Measurements from ENCODE around the gene GDF11. TPM values are rescaled to one million over a fixed set of nuclear protein-coding genes. Genes with fewer than 3 reads are reported as not detected.

GDF11 gene
- total RNA-seq, 1 experiment from 2014 or later: 31.8 TPM

DNA sequence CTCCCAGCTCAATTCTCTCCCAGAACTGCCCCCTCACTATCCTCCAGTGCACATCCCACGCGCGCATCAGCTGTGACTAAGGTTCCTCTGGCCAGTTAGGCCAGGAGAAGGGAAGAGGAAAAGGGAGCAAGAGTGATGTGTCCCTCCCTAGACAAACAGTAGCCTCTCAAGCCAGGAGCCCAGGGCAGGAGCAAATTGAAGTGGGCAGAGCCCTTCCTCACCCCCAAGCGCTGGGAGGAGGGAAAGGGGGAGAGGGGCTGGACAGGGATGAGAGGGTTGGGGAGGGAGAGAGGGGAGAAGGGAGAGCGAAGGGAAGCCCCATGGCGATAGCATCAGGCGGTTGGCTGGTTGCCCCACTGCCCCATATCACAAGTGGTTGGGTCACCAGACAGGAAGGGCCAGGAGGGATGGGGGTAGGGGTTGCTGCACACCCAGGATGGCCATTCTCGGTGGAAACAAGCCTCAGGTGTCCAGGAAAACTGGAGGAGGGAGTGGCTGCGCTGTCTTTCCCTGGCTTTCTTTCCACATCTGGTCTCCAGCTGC, 15.2 kb upstream of the GDF11 start:
- H2BK120ac ChIP-seq (ENCODE audit: low read depth, low read length, poor library complexity, severe bottlenecking): no peak overlapping the region
- Mint-ChIP-seq H3K36me3 (ENCODE audit: insufficient read depth in 1 of 3, low read depth in 3 of 3) (peaks cover 21 to 46% (median 46%) of the 10 kb centered on the region in 3 experiments; a peak in 6 of 7 replicates), H3K9me3 (no peaks in the 10 kb centered on the region; a peak in 1 of 5 replicates), H3K4me3 (peak overlapping the region; percentile 89 to 93), H3K27me3 (ENCODE audit: low read depth) (no peaks in the 10 kb centered on the region; the same call in 1 of the 2 replicates), H3K27ac (peak overlapping the region in 2 of 3 experiments; percentile 28 to 80; a peak in 3 of 7 replicates), H3K4me1 (peaks cover 36 to 40% of the 10 kb centered on the region in 2 experiments)
- H3K9ac ChIP-seq (ENCODE audit: extremely low read depth, insufficient read length, low read length): peak overlapping the region; percentile 50
- no peak overlapping the region for H2AK5ac ChIP-seq (ENCODE audit: insufficient read length, low read length)
- no peak overlapping the region for H2AFZ ChIP-seq (ENCODE audit: low read length)
- WGBS (ENCODE audit: extremely low coverage, insufficient read length, low lambda C conversion rate): no CpG with 5 or more reads among the region's 9 CpGs
- H3K18ac ChIP-seq (ENCODE audit: insufficient read length, low read depth, low read length): peak overlapping the region; percentile 21
- no peak overlapping the region for H4K8ac ChIP-seq (replicated peaks; ENCODE audit: insufficient read length, low read depth, low read length)
- H2BK15ac ChIP-seq (ENCODE audit: low read depth, low read length): no peak overlapping the region
- peak overlapping the region; percentile 83 for H3K4me2 ChIP-seq (ENCODE audit: insufficient read depth, insufficient read length, low read length)
- H3K56ac ChIP-seq (ENCODE audit: insufficient read length, low read depth, low read length): no peak overlapping the region
- peaks cover 7% of the 10 kb centered on the region for H3K79me1 ChIP-seq (ENCODE audit: insufficient read depth, low read depth, low read length, poor library complexity, severe bottlenecking)
- H3K27me3 ChIP-seq (ENCODE audit: insufficient read depth, low read length): no peaks in the 10 kb centered on the region
- H4K5ac ChIP-seq (ENCODE audit: insufficient read length, low read depth, low read length): no peak overlapping the region
- no peak overlapping the region for H3K4ac ChIP-seq (ENCODE audit: low read depth, low read length)
- no peak for DNase-seq
- H2BK20ac ChIP-seq (ENCODE audit: low read depth, low read length, poor library complexity, severe bottlenecking): no peak overlapping the region
- H2BK5ac ChIP-seq (ENCODE audit: insufficient read length, low read length): no peak overlapping the region
- peaks cover 7% of the 10 kb centered on the region; the same call in 1 of the 2 replicates for H3K79me2 ChIP-seq (ENCODE audit: insufficient read depth, low read length)
- peaks cover 3% of the 10 kb centered on the region; the same call in 1 of the 2 replicates for H3K4me1 ChIP-seq (ENCODE audit: insufficient read depth, low read length)
- no peak overlapping the region for H3K27ac ChIP-seq (ENCODE audit: insufficient read length, low read depth, low read length)
- no peaks in the 10 kb centered on the region for H4K20me1 ChIP-seq (ENCODE audit: control insufficient read depth, insufficient read depth, insufficient read length)
- TF ChIP-seq, protein P1, sequence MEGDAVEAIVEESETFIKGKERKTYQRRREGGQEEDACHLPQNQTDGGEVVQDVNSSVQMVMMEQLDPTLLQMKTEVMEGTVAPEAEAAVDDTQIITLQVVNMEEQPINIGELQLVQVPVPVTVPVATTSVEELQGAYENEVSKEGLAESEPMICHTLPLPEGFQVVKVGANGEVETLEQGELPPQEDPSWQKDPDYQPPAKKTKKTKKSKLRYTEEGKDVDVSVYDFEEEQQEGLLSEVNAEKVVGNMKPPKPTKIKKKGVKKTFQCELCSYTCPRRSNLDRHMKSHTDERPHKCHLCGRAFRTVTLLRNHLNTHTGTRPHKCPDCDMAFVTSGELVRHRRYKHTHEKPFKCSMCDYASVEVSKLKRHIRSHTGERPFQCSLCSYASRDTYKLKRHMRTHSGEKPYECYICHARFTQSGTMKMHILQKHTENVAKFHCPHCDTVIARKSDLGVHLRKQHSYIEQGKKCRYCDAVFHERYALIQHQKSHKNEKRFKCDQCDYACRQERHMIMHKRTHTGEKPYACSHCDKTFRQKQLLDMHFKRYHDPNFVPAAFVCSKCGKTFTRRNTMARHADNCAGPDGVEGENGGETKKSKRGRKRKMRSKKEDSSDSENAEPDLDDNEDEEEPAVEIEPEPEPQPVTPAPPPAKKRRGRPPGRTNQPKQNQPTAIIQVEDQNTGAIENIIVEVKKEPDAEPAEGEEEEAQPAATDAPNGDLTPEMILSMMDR (conservative IDR thresholded peaks at IDR 0.05): no peak
- H2BK12ac ChIP-seq (ENCODE audit: insufficient read length, low read depth, low read length): no peak overlapping the region
- H3K23me2 ChIP-seq (ENCODE audit: insufficient read length, low read depth, low read length, poor library complexity, severe bottlenecking): peaks cover 14% of the 10 kb centered on the region
- H4K91ac ChIP-seq (ENCODE audit: insufficient read length, low read depth, low read length): no peak overlapping the region
- H3K23ac ChIP-seq (ENCODE audit: insufficient read length, low read depth, low read length): no peak overlapping the region
- no peak overlapping the region for H3T11ph ChIP-seq (ENCODE audit: low read length)
- H3K9me3 ChIP-seq (ENCODE audit: control insufficient read depth, low read depth, low read length): no peaks in the 10 kb centered on the region
- H3K14ac ChIP-seq (ENCODE audit: insufficient read depth, low read length): peak overlapping the region; percentile 74
